GM18502 (cell line): ENCODE measurements around the gene RNU6-9.
"Not testable (repeated sequence)": the region's sequence is repeated elsewhere in the genome, so short reads cannot be mapped to it uniquely, and the experiment has no call there.

ENCODE experiments used
- ATAC-seq: cut with Tn5 transposase; IDR thresholded peaks from one replicate; pipeline ENCODE4 v1.9.1; 2021; ENCODE audit warnings: mild to moderate bottlenecking; ENCODE audit not compliant: unreplicated experiment, poor library complexity

RNU6-9 gene

GRCh38 chr19:892894-893689 lies at the start of gene RNU6-9, which contains the start of gene MED16:
TSS of gene RNU6-9 (plus strand) at chr19:893484.
TSS of gene MED16 (minus strand) at chr19:893187. CDS start at chr19:891131, 2,056 bp downstream.
- peak; percentile 82 for ATAC-seq

GRCh38 chr19:843836-844545 lies 49.3 kb upstream of the RNU6-9 start:
- no peak for ATAC-seq

GRCh38 chr19:844546-844971 lies 48.7 kb upstream of the RNU6-9 start:
- ATAC-seq, result no peak

GRCh38 chr19:845707-846521 lies 47.4 kb upstream of the RNU6-9 start:
- ATAC-seq, result no peak

GRCh38 chr19:848386-848921 lies 44.8 kb upstream of the RNU6-9 start:
- no peak for ATAC-seq

- ATAC-seq, result not testable (repeated sequence)
These were observed 44.1 kb upstream of the RNU6-9 start for GRCh38 chr19:849195-849594.

GRCh38 chr19:850221-850978 lies 42.9 kb upstream of the RNU6-9 start:
- ATAC-seq, result no peak

GRCh38 chr19:850979-851335 lies 42.3 kb upstream of the RNU6-9 start:
- no peak for ATAC-seq

- ATAC-seq, result no peak
These were observed 40.9 kb upstream of the RNU6-9 start, which contains the start of gene ELANE for GRCh38 chr19:852136-853013. TSS of gene ELANE (plus strand) at chr19:852303. CDS start at chr19:852329, 26 bp downstream.

- ATAC-seq, result no peak
These were observed 40.2 kb upstream of the RNU6-9 start for GRCh38 chr19:853014-853585.

- not testable (repeated sequence) for ATAC-seq
These were observed 39.6 kb upstream of the RNU6-9 start for GRCh38 chr19:853614-854220.

- ATAC-seq, result no peak
These were observed 38.7 kb upstream of the RNU6-9 start for GRCh38 chr19:854549-854948.

- ATAC-seq, result no peak
These were observed 38.1 kb upstream of the RNU6-9 start for GRCh38 chr19:855142-855541.

GRCh38 chr19:855566-856120 lies 37.6 kb upstream of the RNU6-9 start:
- ATAC-seq, result no peak

GRCh38 chr19:858284-858683 lies 35.0 kb upstream of the RNU6-9 start:
- no peak for ATAC-seq

GRCh38 chr19:858868-859843 lies 34.1 kb upstream of the RNU6-9 start, which contains the start of gene CFD:
TSS of gene CFD (plus strand) at chr19:859664. CDS start at chr19:859690, 26 bp downstream.
- ATAC-seq, result no peak
